CD14-positive monocyte (primary cell): ENCODE data around the gene NBEA. TPM values are rescaled to one million over a fixed set of nuclear protein-coding genes. Genes with fewer than 3 reads are reported as not detected.

Experiments
- DNase-seq, 3 donors: peaks; one replicate each; pipeline ENCODE4 v3.0.0-alpha.2; 2011 to 2022
- H2AFZ ChIP-seq: 2 replicates; pipeline ENCODE4 v1.6.0; 2012; ENCODE audit warnings: mild to moderate bottlenecking, low read depth, low read length, inconsistent platforms; ENCODE audit not compliant: insufficient read depth, poor library complexity, severe bottlenecking
- H3K27ac ChIP-seq, 2 donors: 1 replicate in 1 of 2; 2 replicates in 1 of 2; pipeline ENCODE4 v1.5.1; 2012 to 2013; ENCODE audit warnings: low read length in 2 of 2, control low read depth in 1 of 2, inconsistent platforms in 1 of 2, low read depth in 1 of 2, mild to moderate bottlenecking in 1 of 2
- H3K27me3 ChIP-seq, 2 donors: one replicate each; pipeline versions ENCODE4 v1.6.0 to v1.6.1; 2011 to 2013; ENCODE audit warnings: low read length in 2 of 2; ENCODE audit not compliant: control insufficient read depth in 2 of 2, insufficient read depth in 2 of 2
- H3K36me3 ChIP-seq, 2 donors: replicated peaks in 1 of 2; 1 replicate in 1 of 2; 2 replicates in 1 of 2; pipeline versions ENCODE4 v1.5.1 to v1.6.1; 2012 to 2013; ENCODE audit warnings: low read length in 2 of 2, control low read depth in 1 of 2, inconsistent platforms in 1 of 2, mild to moderate bottlenecking in 1 of 2; ENCODE audit not compliant: insufficient read depth in 2 of 2, control insufficient read depth in 1 of 2
- H3K4me1 ChIP-seq, 2 donors: 1 replicate in 1 of 2; 2 replicates in 1 of 2; pipeline versions ENCODE4 v1.5.1 to v1.6.1; 2012 to 2013; ENCODE audit warnings: low read length in 2 of 2, control low read depth in 1 of 2, inconsistent platforms in 1 of 2, mild to moderate bottlenecking in 1 of 2, moderate library complexity in 1 of 2; ENCODE audit not compliant: insufficient read depth in 2 of 2, control insufficient read depth in 1 of 2
- H3K4me2 ChIP-seq: replicated peaks from 2 replicates; pipeline ENCODE3; 2012; ENCODE audit warnings: low read length, moderate library complexity, mild to moderate bottlenecking; ENCODE audit not compliant: poor library complexity, severe bottlenecking; ENCODE audit errors: extremely low read depth
- H3K4me3 ChIP-seq, 3 experiments: fragments of 200-600 bp in 1 of 3; sonication (generic) in 1 of 3; replicated peaks in 1 of 3; 1 replicate in 2 of 3; 2 replicates in 1 of 3; pipeline ENCODE4 v1.5.1; 2011 to 2013; ENCODE audit warnings: low read length in 3 of 3, mild to moderate bottlenecking in 3 of 3, control low read depth in 2 of 3, low read depth in 2 of 3, inconsistent platforms in 1 of 3, moderate library complexity in 1 of 3
- H3K79me2 ChIP-seq: 2 replicates; pipeline ENCODE4 v1.6.0; 2012; ENCODE audit warnings: mild to moderate bottlenecking, control low read depth, inconsistent platforms, low read length, moderate library complexity; ENCODE audit not compliant: insufficient read depth
- H3K9ac ChIP-seq: 2 replicates; pipeline ENCODE4 v1.6.0; 2017; ENCODE audit warnings: low read length, mild to moderate bottlenecking; ENCODE audit not compliant: insufficient read depth, poor library complexity, severe bottlenecking
- H3K9me3 ChIP-seq, 2 donors: replicated peaks in 1 of 2; 1 replicate in 1 of 2; 2 replicates in 1 of 2; pipeline versions ENCODE4 v1.5.1 to v1.6.1; 2012 to 2013; ENCODE audit warnings: low read length in 2 of 2, control low read depth in 1 of 2; ENCODE audit not compliant: control insufficient read depth in 1 of 2, insufficient read depth in 1 of 2
- H4K20me1 ChIP-seq: 2 replicates; pipeline ENCODE4 v1.6.0; 2012; ENCODE audit warnings: mild to moderate bottlenecking, low read length, control low read depth, moderate library complexity; ENCODE audit not compliant: insufficient read depth
- H3K27ac Mint-ChIP-seq, 7 donors: one replicate each; pipeline ENCODE4 v1.8.0; 2020; ENCODE audit warnings: mild to moderate bottlenecking in 7 of 7, mixed read lengths in 7 of 7, moderate library complexity in 6 of 7, inconsistent platforms in 2 of 7
- H3K27me3 Mint-ChIP-seq, 3 donors: one replicate each; pipeline ENCODE4 v1.8.0; 2021 to 2022; ENCODE audit warnings: low read depth in 3 of 3, mild to moderate bottlenecking in 3 of 3, mixed read lengths in 3 of 3, moderate library complexity in 3 of 3, inconsistent platforms in 1 of 3
- H3K36me3 Mint-ChIP-seq, 2 donors: one replicate each; pipeline ENCODE4 v1.8.0; 2020; ENCODE audit warnings: mixed read lengths in 2 of 2, inconsistent platforms in 1 of 2, mild to moderate bottlenecking in 1 of 2
- H3K4me1 Mint-ChIP-seq: one replicate; pipeline ENCODE4 v1.8.0; 2020; ENCODE audit warnings: mild to moderate bottlenecking, mixed read lengths
- H3K4me3 Mint-ChIP-seq, 2 donors: one replicate each; pipeline ENCODE4 v1.8.0; 2020; ENCODE audit warnings: mild to moderate bottlenecking in 2 of 2, mixed read lengths in 2 of 2, moderate library complexity in 1 of 2
- H3K9me3 Mint-ChIP-seq, 7 donors: one replicate each; pipeline ENCODE4 v1.8.0; 2020 to 2022; ENCODE audit warnings: mixed read lengths in 7 of 7, mild to moderate bottlenecking in 6 of 7, moderate library complexity in 6 of 7, inconsistent platforms in 2 of 7
- CTCF ChIP-seq: fragments of 200-600 bp; IDR thresholded peaks from one replicate; pipeline ENCODE4 v1.8.0; 2022; ENCODE audit warnings: antibody characterized with exemption, mild to moderate bottlenecking
- WGBS: methylation state at CpG from one replicate; pipeline ENCODE4 v1.1.5; 2013; ENCODE audit warnings: missing lambda C conversion rate; ENCODE audit not compliant: insufficient coverage; 5-methylcytosine and 5-hydroxymethylcytosine counted together
- intact Hi-C, 2 donors: fragments of 100-400 bp; cut with micrococcal nuclease; formaldehyde crosslinking; loops; one replicate each; pipeline versions ENCODE4 v1.15.0 to v1.15.1; 2023
- polyA plus RNA-seq, 3 donors: library from polyadenylated mRNA; depleted of rRNA in 1 of 3; unstranded in 2 of 3; stranded (reverse) in 1 of 3; fragments of 300-500 nt in 2 of 3; fragments of >200 nt in 1 of 3; fragmentation: Illumina TruSeq in 2 of 3; gene quantifications; 1 replicate in 2 of 3; 2 replicates in 1 of 3; pipeline ENCODE4 v1.2.3, GENCODE V29; 2012 to 2021

NBEA gene
- polyA plus RNA-seq, 3 donors: 0.03 to 0.23 (median 0.08) TPM

GRCh38 chr13:35191883-35192282 is 249.8 kb downstream of the NBEA start:
- no CpG with 5 or more reads among the region's 2 CpGs for WGBS
- intact Hi-C loops: no loop called here
- DNase-seq: no peak
- Histone ChIP-seq H4K20me1 (no peaks in the 10 kb centered on the region), H3K4me1 (no peaks in the 10 kb centered on the region), H3K4me2 (no peak overlapping the region), H3K27me3 (no peaks in the 10 kb centered on the region), H2AFZ (no peak overlapping the region), H3K9me3 (no peaks in the 10 kb centered on the region), H3K4me3 (no peak overlapping the region), H3K27ac (no peak overlapping the region), H3K9ac (no peak overlapping the region), H3K79me2 (no peaks in the 10 kb centered on the region), H3K36me3 (no peaks in the 10 kb centered on the region)
- Mint-ChIP-seq H3K27ac (no peak overlapping the region), H3K9me3 (peaks cover 0 to 7% (median 3%) of the 10 kb centered on the region in 7 donors), H3K4me1 (no peaks in the 10 kb centered on the region), H3K4me3 (no peak overlapping the region), H3K36me3 (no peaks in the 10 kb centered on the region), H3K27me3 (no peaks in the 10 kb centered on the region)
- no peak for TF ChIP-seq CTCF

- Mint-ChIP-seq H3K27ac (no peak overlapping the region), H3K4me1 (no peaks in the 10 kb centered on the region), H3K36me3 (no peaks in the 10 kb centered on the region), H3K4me3 (no peak overlapping the region), H3K27me3 (peaks cover 0 to under 1% (median 0%) of the 10 kb centered on the region in 3 donors), H3K9me3 (peaks cover 0 to 3% (median 2%) of the 10 kb centered on the region in 7 donors)
- no peak for TF ChIP-seq CTCF
- H3K27me3 ChIP-seq: no peaks in the 10 kb centered on the region
- no peaks in the 10 kb centered on the region for H3K9me3 ChIP-seq
- H3K4me2 ChIP-seq: no peak overlapping the region
- intact Hi-C loops: no loop called here
- H3K9ac ChIP-seq: no peak overlapping the region
- WGBS: 87% methylated on average over 7 of the region's 8 CpGs
- H2AFZ ChIP-seq: no peak overlapping the region
- H3K4me3 ChIP-seq: no peak overlapping the region
- no peaks in the 10 kb centered on the region for H3K79me2 ChIP-seq
- H3K36me3 ChIP-seq: no peaks in the 10 kb centered on the region
- no peaks in the 10 kb centered on the region for H3K4me1 ChIP-seq
- no peak for DNase-seq
- H3K27ac ChIP-seq: no peak overlapping the region
- H4K20me1 ChIP-seq: no peaks in the 10 kb centered on the region
Measured at GRCh38 chr13:35198613-35199200, 256.6 kb downstream of the NBEA start.
